ENCODE results near the gene PPP2R2D.

Gene PPP2R2D

GRCh38 chr10:131929122-131929845 lies 28.5 kb downstream of the PPP2R2D start:
- no peak for ATAC-seq

- ATAC-seq = no peak
These were observed 29.3 kb downstream of the PPP2R2D start for GRCh38 chr10:131930150-131930549.

DNA sequence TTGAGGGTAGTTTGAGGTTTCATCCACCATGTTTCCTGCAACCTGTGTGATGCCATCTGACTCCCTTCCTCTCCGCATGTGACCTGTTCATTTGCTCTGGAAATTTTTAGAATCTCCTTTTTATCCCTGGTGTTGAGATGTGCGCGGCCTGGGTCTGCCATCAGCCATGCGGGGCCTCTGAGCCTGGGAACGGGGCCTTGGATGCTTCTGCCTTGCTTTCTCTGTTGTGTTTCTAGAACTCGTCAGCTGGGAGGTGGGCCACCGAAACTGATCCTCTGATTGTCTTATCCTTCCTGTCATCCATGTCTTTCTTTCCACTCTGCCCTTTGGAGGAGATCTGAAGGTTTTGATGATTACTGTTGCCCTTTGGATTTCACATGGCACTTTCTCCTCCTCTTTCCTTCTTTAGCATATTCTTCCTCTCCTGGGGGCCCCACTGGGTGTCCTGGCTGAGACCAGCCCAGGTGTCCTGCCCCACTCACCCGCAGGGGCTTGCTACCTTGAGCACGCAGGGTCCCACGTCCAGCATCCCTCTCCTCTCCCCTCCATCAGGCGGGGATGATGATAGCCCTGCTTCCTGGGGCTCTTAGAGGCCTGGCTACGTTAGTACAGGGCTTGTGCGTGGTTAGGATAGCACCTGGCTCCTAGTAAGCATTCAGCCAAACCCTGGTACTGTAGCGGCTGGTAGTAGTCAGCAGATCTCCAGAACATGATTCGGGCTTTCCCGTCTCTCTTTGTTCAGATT lies 29.9 kb downstream of the PPP2R2D start:
- ATAC-seq = no peak

DNA sequence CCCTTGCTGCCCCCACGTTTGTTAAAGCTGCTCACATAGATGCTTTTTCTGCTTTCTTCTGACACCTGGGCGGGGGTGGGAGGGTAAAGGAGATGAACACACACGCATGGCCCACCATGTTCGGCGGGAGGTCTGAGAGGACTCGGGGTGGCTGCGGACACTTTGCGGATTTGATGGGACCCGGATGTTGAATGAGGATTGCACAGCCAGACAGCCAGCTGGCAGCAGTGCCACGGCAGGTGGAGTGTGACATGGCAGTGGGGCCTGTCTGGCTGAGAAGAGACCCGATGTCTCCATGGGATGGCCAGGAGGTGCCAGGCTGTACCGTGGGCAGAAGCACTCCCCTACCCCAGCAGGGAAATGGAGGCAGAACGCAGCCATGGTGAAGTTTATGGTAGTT lies 31.2 kb downstream of the PPP2R2D start:
- ATAC-seq = no peak

DNA sequence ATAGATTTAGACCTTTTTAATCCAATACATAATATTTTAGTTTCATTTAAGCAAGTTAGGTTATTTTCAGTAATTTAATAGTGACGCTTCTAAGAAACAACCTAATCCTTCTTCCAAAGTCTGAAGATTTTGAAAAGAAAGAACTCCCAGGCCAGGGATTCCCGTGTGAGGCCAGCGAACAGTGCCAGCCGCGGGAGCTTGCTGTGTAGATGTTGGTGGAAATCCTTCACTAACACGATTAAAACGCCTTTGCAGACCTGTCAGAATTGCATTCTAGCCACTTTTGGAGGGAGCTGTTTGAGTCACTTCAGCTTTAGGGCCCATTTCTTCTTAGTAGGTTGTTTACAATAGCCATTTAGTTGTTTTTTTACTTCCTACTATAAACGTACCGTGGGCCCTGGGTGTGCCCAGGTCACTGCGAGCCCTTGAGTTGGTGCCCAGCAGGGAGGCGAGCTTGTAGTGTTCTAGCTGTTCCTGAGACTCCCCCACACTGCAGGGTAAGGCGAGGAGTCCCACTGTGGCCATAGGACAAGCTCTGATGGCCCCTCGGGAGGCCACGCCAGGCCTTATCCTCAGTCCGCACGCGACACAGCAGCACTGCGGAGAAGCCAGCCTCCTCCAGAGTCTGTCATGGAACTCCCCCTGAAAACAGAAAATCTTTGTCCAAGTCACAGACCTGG lies 32.3 kb downstream of the PPP2R2D start:
- ATAC-seq = no peak

- ATAC-seq = no peak
These were observed 32.9 kb downstream of the PPP2R2D start for GRCh38 chr10:131933696-131934086.

GRCh38 chr10:131934769-131935168 lies 34.0 kb downstream of the PPP2R2D start:
- no peak for ATAC-seq

- ATAC-seq = no peak
These were observed 34.5 kb downstream of the PPP2R2D start for GRCh38 chr10:131935260-131935659.

DNA sequence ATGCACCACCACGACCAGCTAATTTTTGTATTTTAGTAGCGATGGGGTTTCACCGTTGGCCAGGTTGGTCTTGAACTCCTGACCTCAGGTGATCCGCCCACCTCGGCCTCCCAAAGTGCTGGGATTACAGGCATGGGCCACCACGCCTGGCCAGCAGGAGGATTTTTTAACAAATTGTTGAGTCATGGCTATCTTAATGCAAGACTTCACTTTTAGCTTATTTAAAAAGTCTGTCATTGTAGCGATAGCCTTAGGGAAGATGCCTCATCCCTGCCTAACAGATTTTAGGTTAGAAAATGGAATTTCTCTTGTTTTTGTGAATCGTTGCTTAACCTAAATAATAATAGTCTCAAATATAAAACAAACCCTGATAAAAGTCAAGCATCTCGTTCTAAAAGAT lies 35.5 kb downstream of the PPP2R2D start:
- no peak for ATAC-seq

DNA sequence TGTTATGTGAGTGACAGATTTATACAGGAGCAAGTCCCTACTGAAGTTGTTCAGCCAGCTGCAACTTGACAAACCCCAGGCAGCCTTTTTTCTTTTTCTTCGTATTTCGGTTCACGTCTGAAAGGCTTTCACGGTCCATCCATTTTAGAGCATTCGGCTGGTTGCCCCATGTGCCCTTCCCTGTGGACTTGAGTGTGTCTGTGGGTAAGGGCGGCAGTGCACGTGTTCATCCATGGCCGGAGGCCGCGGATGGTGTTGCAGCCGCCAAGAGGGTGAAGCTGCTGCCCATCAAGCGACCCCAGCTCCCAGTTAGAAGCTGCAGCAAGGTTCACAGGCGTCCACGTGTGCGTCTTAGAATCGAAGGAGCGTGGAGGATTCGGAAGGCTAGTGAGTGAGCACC lies 35.9 kb downstream of the PPP2R2D start:
- no peak for ATAC-seq

- ATAC-seq = no peak
These were observed 37.0 kb downstream of the PPP2R2D start for GRCh38 chr10:131937836-131938235.

DNA sequence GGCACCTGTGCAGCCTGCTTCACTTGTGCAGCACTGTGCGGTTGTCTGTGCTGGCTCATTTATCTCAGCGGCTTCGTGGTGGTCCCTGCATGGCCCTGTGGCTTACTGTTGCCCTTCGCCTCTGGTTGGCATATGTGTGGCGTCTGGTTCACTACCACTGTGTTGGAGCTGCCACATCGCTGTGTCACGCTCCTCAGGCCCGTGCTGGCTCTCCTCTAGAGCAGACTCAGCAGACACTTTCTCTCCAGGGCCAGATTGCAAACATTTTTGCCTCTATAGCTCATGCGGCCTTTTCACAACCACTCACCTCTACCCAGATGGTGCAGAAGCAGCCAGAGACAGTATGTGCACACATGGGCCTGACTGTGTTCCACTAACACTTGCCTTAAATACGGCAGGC lies 37.9 kb downstream of the PPP2R2D start:
- no peak for ATAC-seq

GRCh38 chr10:131942455-131942854 lies 41.6 kb downstream of the PPP2R2D start:
- ATAC-seq = no peak

DNA sequence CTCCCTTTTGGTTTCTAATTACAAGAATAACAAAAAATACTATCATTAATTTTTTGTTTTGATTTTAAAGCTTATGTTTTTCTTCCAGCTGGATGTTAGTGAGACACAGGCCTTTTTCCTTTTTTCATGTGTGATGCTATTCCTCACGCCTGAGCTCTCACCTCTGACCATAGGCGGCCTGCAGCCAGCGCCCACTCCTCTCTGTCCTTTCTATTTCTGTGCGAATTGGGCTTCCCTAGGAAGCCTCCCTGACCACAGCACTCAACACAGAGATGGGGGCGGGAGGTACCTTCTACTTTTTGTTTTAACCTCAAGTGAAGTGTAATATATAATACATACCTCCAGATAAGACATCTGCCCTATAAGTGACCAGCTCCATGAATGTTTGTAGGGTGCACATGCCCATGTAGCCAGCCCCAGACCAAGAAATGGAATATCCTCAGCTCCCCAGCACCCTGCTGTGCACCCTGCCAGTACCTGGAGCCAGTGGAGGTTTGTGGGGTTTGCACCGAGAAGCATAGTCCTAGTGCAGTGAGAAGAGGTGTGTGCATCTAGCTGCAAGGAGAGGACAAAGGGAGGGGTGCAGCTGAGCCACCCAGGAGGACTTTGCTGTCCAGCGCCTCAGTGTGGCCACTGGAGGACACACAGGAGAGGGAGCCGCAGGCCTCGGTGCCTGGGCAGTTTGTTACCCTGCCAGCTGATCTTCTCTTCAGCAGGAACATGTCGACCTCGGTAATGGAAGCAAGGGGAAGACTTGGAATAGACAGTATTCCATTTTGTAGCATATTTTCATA lies 42.4 kb downstream of the PPP2R2D start:
- ATAC-seq = no peak

- ATAC-seq = no peak
These were observed 43.6 kb downstream of the PPP2R2D start for GRCh38 chr10:131944412-131944811.

DNA sequence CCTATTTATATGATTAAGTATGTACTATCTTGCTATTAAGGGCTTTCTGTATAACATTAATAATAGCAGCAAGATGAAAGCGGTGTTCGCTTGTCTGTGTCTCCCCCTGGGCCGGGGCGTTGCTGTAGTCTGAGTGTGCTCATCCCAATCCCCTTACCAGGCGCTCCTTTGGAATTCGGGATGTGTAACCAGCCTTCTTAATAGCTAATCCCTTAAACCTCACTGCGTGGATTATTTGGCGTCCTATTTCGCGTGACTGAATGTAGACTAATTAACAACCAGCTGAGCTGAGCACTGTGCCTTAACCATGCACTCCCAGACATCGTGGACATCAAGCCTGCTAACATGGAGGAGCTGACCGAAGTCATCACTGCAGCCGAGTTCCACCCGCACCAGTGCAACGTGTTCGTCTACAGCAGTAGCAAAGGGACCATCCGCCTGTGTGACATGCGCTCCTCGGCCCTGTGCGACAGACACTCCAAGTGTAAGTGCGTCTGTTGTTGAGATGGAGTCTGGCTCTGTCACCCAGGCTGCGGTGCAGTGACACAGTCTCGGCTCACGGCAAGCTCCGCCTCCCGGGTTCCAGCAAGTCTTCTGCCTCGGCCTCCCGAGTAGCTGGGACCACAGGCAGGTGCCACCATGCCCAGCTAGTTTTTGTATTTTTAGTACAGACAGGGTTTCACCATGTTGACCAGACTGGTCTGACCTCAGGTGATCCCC lies 44.3 kb downstream of the PPP2R2D start:
- ATAC-seq = no peak

- ATAC-seq = no peak
These were observed 45.5 kb downstream of the PPP2R2D start for GRCh38 chr10:131946321-131946751.

DNA sequence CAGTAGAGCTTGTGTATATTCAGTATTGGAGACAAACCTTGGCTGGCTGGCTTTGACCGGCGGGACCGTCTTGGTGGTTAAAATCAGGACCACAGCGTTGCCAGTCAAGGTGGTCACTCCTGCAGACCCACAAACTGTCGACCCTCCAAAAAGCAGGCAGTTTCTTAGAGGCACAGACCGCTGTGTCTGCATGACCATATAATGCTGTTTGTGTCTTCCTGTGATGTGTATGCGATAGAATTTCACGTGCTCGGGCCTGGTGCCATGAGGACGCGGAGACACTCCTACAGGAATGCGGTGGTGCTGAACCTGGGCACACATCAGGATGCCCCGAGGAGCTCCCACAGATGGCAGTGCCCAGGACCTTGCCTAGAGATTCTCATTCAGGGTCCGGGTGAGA lies 46.1 kb downstream of the PPP2R2D start:
- ATAC-seq = no peak

DNA sequence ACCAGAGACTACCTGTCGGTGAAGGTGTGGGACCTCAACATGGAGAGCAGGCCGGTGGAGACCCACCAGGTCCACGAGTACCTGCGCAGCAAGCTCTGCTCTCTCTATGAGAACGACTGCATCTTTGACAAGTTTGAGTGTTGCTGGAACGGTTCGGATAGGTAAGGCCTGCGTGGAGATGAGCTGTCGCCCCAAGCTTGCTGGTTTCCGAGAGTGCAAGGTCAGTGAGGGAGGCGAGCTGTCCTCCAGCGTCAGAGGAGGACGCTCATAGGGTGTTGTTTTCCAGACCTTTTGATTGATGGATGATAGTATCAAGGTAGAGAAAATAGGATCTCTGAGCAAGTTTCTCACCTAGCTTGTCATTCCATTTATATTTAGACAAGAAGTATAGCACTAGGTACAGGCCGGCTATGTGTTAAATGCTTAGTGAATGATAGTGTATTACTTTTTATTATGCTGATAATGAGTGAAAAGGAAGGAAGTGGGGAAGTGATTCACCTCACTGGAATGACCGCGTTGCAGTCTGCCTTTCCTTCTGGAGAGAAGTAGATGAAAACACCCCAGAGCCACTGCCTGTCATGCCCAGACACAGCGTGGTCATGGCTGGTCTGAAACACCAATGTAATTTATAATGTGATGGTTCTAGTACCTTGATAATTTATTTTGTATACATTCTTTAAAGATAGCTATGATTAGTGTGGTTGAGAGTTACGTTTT lies 47.0 kb downstream of the PPP2R2D start:
- ATAC-seq = no peak

DNA sequence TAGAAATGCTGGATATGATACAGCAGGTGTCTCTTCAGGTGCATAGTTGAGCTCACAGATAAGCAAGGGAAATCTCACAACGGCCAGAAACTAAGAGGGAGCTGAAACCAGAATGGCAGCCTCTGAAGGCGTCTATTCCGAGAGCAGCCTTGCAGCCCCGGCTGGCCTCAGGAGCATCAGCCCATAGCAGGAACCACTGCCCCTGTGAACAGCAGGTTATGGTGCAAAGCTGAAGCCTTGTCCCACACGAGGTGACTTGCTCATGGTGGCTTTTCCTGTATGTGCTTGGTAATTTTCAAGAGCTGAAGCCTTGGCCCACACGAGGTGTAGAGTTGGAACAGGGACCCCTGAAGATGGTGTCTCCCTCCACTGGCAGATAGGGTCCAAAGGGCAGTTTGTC lies 47.7 kb downstream of the PPP2R2D start:
- no peak for ATAC-seq

DNA sequence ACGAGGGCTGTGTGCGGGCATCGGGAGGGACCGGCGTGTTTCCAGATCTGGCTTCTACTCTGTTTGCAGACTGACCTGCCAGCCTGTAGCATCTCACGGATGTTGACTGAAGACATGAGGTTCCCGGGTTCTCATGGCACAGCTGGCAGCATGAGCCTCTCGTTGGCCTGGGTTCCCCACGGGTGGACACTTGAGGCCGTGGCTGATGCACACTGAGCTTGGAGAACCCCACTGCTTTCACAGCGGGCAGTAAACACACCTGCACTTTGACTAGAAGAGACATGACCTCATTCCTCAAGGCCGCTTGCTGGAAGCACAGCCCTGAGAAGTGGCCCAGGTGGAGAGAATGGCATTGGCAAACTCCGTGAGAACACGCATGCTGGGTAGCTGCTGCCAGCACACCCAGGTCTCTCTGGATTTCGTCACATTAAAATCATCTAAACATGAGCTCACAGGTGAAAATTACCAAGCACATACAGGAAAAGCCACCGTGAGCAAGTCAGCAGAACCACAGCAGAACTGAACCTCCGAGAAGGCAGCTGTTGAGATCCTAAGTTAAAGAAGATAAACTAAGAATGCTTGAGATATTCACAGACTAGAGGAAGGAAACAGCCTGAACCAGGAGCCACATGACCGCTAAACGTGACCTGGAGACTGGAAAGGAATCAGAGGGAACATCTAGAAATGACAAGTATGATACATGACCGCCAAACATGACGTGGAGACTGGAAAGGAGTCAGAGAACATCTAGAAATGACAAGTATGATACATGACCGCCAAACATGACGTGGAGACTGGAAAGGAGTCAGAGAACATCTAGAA lies 48.4 kb downstream of the PPP2R2D start:
- ATAC-seq = no peak
